Measurements from ENCODE around the gene ZNF771.

DNA sequence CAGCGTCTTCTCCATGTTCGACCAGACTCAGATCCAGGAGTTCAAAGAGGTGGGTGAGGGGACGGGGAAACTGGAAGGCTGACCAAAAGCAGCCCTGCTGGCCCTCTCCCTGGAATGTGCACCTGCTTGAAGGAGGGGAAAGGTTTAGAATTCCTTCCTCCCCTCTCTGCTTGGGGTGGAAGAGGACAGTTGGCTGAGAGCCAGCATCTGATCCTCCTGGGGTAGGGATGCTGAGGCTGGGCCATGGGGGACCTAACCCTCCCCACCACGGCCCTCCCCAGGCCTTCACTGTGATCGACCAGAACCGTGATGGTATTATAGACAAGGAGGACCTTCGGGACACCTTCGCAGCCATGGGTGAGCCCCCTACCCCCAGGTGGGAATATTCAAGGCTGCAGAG is 31.5 kb upstream of the ZNF771 start:
- TF ChIP-seq, protein P1, sequence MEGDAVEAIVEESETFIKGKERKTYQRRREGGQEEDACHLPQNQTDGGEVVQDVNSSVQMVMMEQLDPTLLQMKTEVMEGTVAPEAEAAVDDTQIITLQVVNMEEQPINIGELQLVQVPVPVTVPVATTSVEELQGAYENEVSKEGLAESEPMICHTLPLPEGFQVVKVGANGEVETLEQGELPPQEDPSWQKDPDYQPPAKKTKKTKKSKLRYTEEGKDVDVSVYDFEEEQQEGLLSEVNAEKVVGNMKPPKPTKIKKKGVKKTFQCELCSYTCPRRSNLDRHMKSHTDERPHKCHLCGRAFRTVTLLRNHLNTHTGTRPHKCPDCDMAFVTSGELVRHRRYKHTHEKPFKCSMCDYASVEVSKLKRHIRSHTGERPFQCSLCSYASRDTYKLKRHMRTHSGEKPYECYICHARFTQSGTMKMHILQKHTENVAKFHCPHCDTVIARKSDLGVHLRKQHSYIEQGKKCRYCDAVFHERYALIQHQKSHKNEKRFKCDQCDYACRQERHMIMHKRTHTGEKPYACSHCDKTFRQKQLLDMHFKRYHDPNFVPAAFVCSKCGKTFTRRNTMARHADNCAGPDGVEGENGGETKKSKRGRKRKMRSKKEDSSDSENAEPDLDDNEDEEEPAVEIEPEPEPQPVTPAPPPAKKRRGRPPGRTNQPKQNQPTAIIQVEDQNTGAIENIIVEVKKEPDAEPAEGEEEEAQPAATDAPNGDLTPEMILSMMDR (IDR thresholded peaks at IDR 0.05): no peak
- no peak for TF ChIP-seq POLR2A (IDR thresholded peaks at IDR 0.05)

All from prostate gland (tissue), 2 donors.